Mammary epithelial cell (primary cell): Measurements from ENCODE around the gene PRICKLE3.

Experiments
- CTCF ChIP-seq, 2 donors: IDR thresholded peaks in 1 of 2; conservative IDR thresholded peaks in 1 of 2; 2 replicates each; pipeline ENCODE4 v1.5.1; 2011 to 2012; ENCODE audit warnings: inconsistent platforms in 2 of 2, low read length in 2 of 2, mild to moderate bottlenecking in 2 of 2, control low read depth in 1 of 2, low read depth in 1 of 2; ENCODE audit not compliant: insufficient read depth in 1 of 2; ENCODE audit errors: extremely low read depth in 1 of 2
- EZH2 ChIP-seq: IDR thresholded peaks from 2 replicates; pipeline ENCODE4 v1.6.1; 2012; ENCODE audit warnings: low read length, inconsistent platforms, borderline replicate concordance

DNA sequence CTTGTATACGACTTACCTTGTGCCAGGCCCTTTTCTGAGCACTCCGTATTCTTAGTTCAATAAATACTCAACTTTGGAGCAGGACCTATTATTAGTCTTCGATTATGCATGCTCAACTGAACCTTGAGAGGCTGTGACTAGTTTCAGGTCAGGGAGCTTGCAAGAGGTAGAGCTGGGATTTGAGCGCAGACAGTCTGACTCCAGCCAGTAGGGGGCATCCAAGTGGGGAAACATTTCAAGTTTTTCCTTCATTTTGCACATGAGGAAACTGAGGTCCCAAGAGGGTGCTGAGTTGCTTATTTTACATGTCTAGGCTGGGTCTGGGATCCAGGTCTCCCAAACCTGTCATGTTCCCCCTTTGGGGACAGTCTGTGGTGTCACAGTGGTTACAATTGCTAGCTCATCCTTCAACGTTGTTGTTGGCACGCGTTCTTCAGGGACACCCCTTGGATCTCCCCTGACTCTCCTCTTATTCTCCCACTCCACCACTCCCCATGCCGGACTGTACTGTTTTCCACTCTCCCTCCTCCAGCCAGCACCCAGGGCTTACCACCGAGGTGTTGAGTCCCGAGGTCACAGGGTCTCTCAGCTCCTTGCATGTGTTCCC, 6.7 kb upstream of the PRICKLE3 start:
- no peak for TF ChIP-seq EZH2
- peak; percentile 53 to 55 for TF ChIP-seq CTCF (conservative IDR thresholded peaks at IDR 0.05 in 1 of 2, IDR thresholded peaks at IDR 0.05 in 1 of 2; ENCODE audit: extremely low read depth in 1 of 2, insufficient read depth in 1 of 2, low read depth in 1 of 2, low read length in 2 of 2)
